DOHH2 (cell line): Measurements from ENCODE around the gene LDAH.

Source experiments
- H3F3A ChIP-seq: fragments of 200-600 bp; sonication (generic), shearing (Covaris generic); 2 replicates; pipeline ENCODE4 v1.6.0; 2016; ENCODE audit warnings: antibody characterized with exemption, mild to moderate bottlenecking; ENCODE audit not compliant: control insufficient read depth, insufficient read depth
- H3K27ac ChIP-seq: fragments of 200-600 bp; sonication (generic); 2 replicates; pipeline ENCODE4 v1.5.1; 2014; ENCODE audit warnings: low read depth, mild to moderate bottlenecking, low read length, moderate library complexity
- H3K27me3 ChIP-seq: fragments of 200-600 bp; sonication (generic); 2 replicates; pipeline ENCODE4 v1.6.1; 2014; ENCODE audit warnings: mild to moderate bottlenecking, low read length, mixed read lengths; ENCODE audit not compliant: control insufficient read depth
- H3K36me3 ChIP-seq: fragments of 200-600 bp; sonication (generic); 2 replicates; pipeline ENCODE4 v1.6.1; 2014; ENCODE audit warnings: mild to moderate bottlenecking, low read length, moderate library complexity, mixed read lengths; ENCODE audit not compliant: control insufficient read depth
- H3K4me1 ChIP-seq: fragments of 200-600 bp; sonication (generic); 2 replicates; pipeline ENCODE4 v1.6.1; 2014; ENCODE audit warnings: mild to moderate bottlenecking, low read length, mixed read lengths; ENCODE audit not compliant: control insufficient read depth
- H3K4me2 ChIP-seq: fragments of 200-600 bp; sonication (generic); 2 replicates; pipeline ENCODE4 v1.6.0; 2014; ENCODE audit warnings: mild to moderate bottlenecking, low read length, moderate library complexity
- H3K4me3 ChIP-seq: fragments of 200-600 bp; sonication (generic); 2 replicates; pipeline ENCODE4 v1.5.1; 2014; ENCODE audit warnings: mild to moderate bottlenecking, low read length, mixed read lengths
- H3K79me2 ChIP-seq: fragments of 200-600 bp; sonication (generic); 2 replicates; pipeline ENCODE4 v1.6.1; 2014; ENCODE audit warnings: mild to moderate bottlenecking, low read length, mixed read lengths; ENCODE audit not compliant: control insufficient read depth
- H3K9me2 ChIP-seq: fragments of 200-600 bp; sonication (generic); replicated peaks from 2 replicates; pipeline ENCODE4 v1.6.1; 2014; ENCODE audit warnings: mild to moderate bottlenecking, low read length, mixed read lengths; ENCODE audit not compliant: control insufficient read depth
- H3K9me3 ChIP-seq: fragments of 200-600 bp; sonication (generic); 2 replicates; pipeline ENCODE4 v1.6.1; 2014; ENCODE audit warnings: antibody characterized with exemption, low read length, mixed read lengths; ENCODE audit not compliant: control insufficient read depth, insufficient read depth
- H4K20me1 ChIP-seq: fragments of 200-600 bp; sonication (generic); 2 replicates; pipeline ENCODE4 v1.6.0; 2014; ENCODE audit warnings: low read depth, mild to moderate bottlenecking, antibody characterized with exemption, low read length, moderate library complexity; ENCODE audit not compliant: control insufficient read depth, insufficient read depth
- EZH2phosphoT487 ChIP-seq: fragments of 200-600 bp; sonication (generic); IDR thresholded peaks from 2 replicates; pipeline ENCODE4 v1.6.1; 2017; ENCODE audit warnings: borderline replicate concordance, mild to moderate bottlenecking, antibody characterized with exemption, low read length, moderate library complexity, mixed read lengths
- TF ChIP-seq, protein P1 (sequence below): fragments of 200-600 bp; sonication (generic); IDR thresholded peaks from one replicate; pipeline ENCODE4 v1.5.1; 2014; ENCODE audit warnings: antibody characterized with exemption, mild to moderate bottlenecking, low read depth, low read length; ENCODE audit not compliant: poor library complexity, severe bottlenecking

LDAH gene

GRCh38 chr2:20822535-20823490 lies at the start of gene LDAH:
Gene LDAH (minus strand): TSS chr2:20823101. CDS start chr2:20801463, 21,638 bp downstream.
- Histone ChIP-seq H4K20me1 (no peaks in the 10 kb centered on the region), H3K36me3 (peaks cover 10% of the 10 kb centered on the region), H3K79me2 (peaks cover 36% of the 10 kb centered on the region), H3K9me2 (no peaks in the 10 kb centered on the region), H3K9me3 (peaks cover under 1% of the 10 kb centered on the region; the same call in 1 of the 2 replicates), H3K4me1 (peaks cover 3% of the 10 kb centered on the region; the same call in 1 of the 2 replicates), H3F3A (no peaks in the 10 kb centered on the region), H3K4me2 (peak within 1 kb of the TSS; percentile 66), H3K27me3 (no peaks in the 10 kb centered on the region), H3K27ac (peak within 1 kb of the TSS; percentile 58), H3K4me3 (peak within 1 kb of the TSS; percentile 95)
- no peak for TF ChIP-seq EZH2phosphoT487
- TF ChIP-seq, protein P1, sequence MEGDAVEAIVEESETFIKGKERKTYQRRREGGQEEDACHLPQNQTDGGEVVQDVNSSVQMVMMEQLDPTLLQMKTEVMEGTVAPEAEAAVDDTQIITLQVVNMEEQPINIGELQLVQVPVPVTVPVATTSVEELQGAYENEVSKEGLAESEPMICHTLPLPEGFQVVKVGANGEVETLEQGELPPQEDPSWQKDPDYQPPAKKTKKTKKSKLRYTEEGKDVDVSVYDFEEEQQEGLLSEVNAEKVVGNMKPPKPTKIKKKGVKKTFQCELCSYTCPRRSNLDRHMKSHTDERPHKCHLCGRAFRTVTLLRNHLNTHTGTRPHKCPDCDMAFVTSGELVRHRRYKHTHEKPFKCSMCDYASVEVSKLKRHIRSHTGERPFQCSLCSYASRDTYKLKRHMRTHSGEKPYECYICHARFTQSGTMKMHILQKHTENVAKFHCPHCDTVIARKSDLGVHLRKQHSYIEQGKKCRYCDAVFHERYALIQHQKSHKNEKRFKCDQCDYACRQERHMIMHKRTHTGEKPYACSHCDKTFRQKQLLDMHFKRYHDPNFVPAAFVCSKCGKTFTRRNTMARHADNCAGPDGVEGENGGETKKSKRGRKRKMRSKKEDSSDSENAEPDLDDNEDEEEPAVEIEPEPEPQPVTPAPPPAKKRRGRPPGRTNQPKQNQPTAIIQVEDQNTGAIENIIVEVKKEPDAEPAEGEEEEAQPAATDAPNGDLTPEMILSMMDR, result peak; percentile 9

GRCh38 chr2:20868377-20868776 lies 45.5 kb upstream of the LDAH start:
- no peak overlapping the region for H3K4me3 ChIP-seq
- H3K36me3 ChIP-seq, result no peaks in the 10 kb centered on the region
- no peaks in the 10 kb centered on the region for H3F3A ChIP-seq
- no peak for TF ChIP-seq EZH2phosphoT487
- TF ChIP-seq, protein P1, result no peak
- no peak overlapping the region for H3K4me2 ChIP-seq
- no peaks in the 10 kb centered on the region for H3K4me1 ChIP-seq
- H4K20me1 ChIP-seq, result no peaks in the 10 kb centered on the region
- no peaks in the 10 kb centered on the region for H3K9me2 ChIP-seq
- H3K27ac ChIP-seq, result no peak overlapping the region
- H3K9me3 ChIP-seq, result no peaks in the 10 kb centered on the region
- H3K27me3 ChIP-seq, result no peaks in the 10 kb centered on the region
- no peaks in the 10 kb centered on the region for H3K79me2 ChIP-seq

- Histone ChIP-seq H3K9me3 (no peaks in the 10 kb centered on the region), H3K4me2 (no peak overlapping the region), H3F3A (no peaks in the 10 kb centered on the region), H3K4me3 (no peak overlapping the region), H3K9me2 (no peaks in the 10 kb centered on the region), H3K4me1 (no peaks in the 10 kb centered on the region), H3K79me2 (no peaks in the 10 kb centered on the region), H4K20me1 (no peaks in the 10 kb centered on the region), H3K27me3 (peaks cover 13% of the 10 kb centered on the region), H3K27ac (no peak overlapping the region), H3K36me3 (no peaks in the 10 kb centered on the region)
- TF ChIP-seq, protein P1, result no peak
- TF ChIP-seq EZH2phosphoT487, result no peak
These were observed 39.9 kb upstream of the LDAH start for GRCh38 chr2:20862850-20863249.
